B cell (primary cell): ENCODE results near the gene IGFBP3.

Experiments used
- EZH2 ChIP-seq: IDR thresholded peaks from 2 replicates; pipeline ENCODE4 v1.6.1; 2012; ENCODE audit warnings: borderline replicate concordance, low read depth, mild to moderate bottlenecking, moderate library complexity, low read length; ENCODE audit not compliant: insufficient read depth, poor library complexity, severe bottlenecking
- TF ChIP-seq, protein P1 (sequence below): fragments of 200-600 bp; IDR thresholded peaks from one replicate; pipeline ENCODE4 v1.8.0; 2022; ENCODE audit warnings: antibody characterized with exemption, mild to moderate bottlenecking

DNA sequence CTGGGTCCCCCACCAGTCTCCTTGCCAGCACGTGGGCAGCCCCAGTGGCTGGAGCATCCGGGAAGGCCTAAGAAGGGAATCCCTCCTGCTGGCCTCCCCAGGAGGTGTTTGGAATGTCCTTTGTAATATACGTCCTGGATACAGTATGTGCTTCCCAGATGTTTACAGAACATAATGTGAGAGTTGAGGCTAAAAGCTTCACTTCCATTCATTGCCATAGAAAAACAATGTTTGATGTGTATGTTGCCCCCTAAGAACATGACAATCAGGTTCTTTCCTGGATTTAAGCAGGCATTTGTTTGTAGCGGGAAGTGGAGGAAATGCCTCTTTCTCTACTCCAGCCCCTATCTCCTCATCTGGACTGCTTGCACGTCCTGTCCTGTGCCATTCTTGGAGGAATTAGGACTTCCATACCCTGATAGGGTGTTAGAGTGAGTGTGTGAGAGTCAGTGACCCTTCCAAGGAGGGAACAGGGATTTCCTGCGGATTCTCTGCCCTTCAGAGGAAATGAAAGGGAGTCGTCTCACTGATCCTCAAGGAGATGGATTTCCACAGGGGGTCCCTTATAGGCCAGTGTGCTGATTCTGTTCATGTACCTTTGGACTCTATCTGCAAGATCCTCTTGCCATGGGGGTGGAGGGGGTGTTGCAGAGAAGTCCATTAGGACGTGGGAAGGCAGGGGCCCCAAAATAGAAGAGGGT is 31.6 kb downstream of the IGFBP3 start:
- no peak for TF ChIP-seq EZH2
- TF ChIP-seq, protein P1, sequence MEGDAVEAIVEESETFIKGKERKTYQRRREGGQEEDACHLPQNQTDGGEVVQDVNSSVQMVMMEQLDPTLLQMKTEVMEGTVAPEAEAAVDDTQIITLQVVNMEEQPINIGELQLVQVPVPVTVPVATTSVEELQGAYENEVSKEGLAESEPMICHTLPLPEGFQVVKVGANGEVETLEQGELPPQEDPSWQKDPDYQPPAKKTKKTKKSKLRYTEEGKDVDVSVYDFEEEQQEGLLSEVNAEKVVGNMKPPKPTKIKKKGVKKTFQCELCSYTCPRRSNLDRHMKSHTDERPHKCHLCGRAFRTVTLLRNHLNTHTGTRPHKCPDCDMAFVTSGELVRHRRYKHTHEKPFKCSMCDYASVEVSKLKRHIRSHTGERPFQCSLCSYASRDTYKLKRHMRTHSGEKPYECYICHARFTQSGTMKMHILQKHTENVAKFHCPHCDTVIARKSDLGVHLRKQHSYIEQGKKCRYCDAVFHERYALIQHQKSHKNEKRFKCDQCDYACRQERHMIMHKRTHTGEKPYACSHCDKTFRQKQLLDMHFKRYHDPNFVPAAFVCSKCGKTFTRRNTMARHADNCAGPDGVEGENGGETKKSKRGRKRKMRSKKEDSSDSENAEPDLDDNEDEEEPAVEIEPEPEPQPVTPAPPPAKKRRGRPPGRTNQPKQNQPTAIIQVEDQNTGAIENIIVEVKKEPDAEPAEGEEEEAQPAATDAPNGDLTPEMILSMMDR: no peak
